GM18951 (cell line): Measurements from ENCODE around the gene LRRC45.

Experiments
- POLR2A ChIP-seq: IDR thresholded peaks from 4 replicates; pipeline ENCODE4 v1.6.1; 2011; ENCODE audit warnings: mild to moderate bottlenecking; ENCODE audit not compliant: insufficient read length, insufficient read depth; ENCODE audit errors: extremely low read depth
- in situ Hi-C: fragments of 300-500 bp; cut with MboI; formaldehyde crosslinking; loops from one replicate; pipeline ENCODE4 v1.12.0; 2022; ENCODE audit warnings: low sequenced_read_pairs, mixed read lengths, inconsistent platforms; ENCODE audit not compliant: unreplicated experiment

Gene LRRC45

DNA sequence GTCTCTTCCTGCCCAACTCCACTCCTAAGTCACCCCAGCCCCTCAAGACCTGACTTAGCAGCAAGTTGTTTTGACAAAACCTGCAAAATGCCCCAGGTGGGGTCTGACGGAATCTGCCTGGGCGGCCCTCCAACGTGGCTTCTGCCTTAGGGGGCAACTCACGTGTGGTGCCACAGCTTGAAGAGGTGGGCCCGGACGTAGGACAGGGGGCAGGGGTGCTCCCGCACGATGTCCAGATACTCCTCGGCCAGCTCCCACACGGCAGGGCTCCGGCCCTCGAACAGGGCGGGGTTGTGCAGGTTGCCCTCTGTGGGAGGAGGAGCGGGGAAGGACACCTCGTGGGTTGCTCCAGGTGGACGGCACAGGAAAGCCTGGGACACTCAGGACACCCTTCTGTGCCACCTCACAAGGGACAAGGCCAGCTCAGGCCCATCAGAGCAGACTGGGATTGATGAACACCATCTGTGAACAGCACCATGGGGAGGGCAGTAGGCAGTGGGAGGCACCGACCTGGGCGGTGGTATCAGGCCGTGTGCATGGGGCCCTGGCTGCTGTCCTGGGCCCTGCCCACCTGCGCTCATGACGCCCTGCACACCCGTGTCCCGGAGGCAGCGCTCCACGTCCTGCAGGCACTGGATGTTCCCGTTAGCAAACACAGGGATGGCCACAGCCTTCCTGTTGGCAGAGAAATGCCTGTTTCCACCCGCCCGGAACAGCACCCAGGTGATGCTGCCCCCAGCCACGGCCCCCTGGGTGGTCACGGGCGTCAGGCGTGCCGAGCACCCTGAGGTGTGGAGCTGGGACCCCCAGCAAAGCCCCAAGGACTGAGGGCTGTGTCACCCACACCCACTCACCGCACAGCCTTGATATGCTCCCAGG is 38.2 kb downstream of the LRRC45 start:
- no peak for TF ChIP-seq POLR2A
- in situ Hi-C loops: no loop called here

DNA sequence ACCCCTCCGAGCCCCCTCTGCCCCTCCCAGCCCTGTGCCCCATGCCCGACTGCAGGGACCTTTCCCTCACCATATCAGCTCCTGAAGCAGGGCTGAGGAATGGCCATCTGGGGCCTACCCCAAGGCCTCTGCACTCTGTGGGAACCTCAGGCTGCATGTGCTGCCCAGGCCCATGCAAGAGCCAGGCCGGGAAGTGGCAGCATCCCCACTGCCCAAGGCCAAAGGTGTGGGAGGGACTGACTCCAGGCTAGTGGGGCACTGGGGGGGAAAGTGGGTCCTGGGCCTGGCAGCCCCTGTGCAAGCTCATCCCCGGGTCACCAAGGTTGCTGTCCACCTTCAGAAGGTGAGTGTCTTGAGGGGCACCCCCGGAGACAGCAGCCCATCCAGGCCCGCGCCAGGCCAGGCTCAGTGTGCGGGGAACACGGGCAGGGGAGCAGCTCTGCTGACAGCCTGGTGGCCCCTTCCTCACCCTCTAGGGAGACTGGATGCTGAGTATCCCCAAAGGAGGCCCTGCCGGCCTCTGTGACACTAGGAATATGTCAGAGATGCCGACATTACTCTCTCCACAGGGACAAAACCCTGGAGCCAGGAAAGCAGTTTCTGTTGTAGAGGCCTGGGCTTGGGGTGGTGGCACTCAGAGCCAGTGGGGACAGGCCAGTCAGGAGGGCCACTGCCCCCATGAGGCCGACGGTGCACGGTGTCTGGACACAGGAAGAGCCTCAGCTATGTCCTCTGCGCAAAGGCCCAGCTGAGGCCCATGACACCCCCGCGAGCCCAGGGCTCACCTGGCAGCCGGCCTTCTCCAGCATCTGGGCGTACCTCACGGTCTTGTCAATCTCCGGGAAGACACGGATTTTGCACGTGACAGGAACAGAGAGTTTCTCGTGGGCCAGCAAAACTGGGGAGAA is 39.2 kb downstream of the LRRC45 start:
- in situ Hi-C loops: no loop called here
- no peak for TF ChIP-seq POLR2A

- TF ChIP-seq POLR2A: no peak
- in situ Hi-C loops: no loop called here
Measured at GRCh38 chr17:82062984-82063368, 39.9 kb downstream of the LRRC45 start.

DNA sequence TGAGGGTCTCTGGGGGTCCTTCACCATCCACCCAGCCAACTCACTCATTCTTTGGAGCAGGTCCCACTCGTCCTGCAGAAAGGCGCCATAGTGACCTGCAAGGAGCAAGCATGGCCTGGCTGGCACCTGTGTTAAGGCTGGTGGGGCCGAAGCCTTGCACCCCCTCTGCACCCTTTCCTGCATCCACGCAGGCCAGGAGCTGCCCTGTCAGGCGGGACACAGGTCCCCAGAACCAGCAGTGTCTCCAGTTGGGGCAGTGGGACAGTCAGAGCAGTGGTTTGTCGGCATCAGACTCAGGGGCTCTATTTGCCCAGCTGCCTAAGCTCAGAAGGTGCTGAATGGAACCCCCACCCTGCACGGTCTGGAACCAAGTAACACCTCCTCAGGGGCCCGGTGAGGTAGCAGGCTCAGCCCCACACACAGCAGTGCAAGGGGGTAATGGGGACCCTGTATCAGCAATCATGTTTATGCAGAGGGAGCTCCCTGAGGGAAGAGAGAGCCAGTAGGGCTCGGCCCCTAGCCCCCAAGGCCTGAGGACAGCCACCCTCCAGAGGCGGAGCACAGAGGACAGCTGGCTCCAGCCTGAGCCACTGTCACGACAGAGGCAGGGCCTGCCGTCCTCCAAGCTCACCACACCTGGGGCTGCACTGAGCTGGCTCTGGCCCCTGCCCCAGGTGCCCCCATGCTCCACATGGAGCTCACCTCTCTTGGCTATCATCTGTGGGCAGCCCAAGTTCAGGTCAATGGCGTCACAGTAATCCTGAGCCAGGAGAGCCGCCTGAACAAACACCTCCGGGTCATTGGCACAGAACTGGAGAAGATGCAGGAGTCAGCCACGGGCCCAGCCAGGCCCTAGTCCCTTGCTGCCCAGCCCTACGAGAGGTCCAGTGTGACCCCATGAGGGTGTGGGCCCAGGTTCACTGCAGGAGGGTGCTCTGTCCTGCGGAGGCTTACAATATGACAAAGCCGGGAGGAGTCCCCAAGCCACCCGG is 40.6 kb downstream of the LRRC45 start:
- TF ChIP-seq POLR2A: no peak
- in situ Hi-C loops: no loop called here

GRCh38 chr17:82064433-82065192 is 41.5 kb downstream of the LRRC45 start:
- no peak for TF ChIP-seq POLR2A
- in situ Hi-C loops: no loop called here

GRCh38 chr17:82065193-82065637 is 42.1 kb downstream of the LRRC45 start:
- no peak for TF ChIP-seq POLR2A
- in situ Hi-C loops: no loop called here

DNA sequence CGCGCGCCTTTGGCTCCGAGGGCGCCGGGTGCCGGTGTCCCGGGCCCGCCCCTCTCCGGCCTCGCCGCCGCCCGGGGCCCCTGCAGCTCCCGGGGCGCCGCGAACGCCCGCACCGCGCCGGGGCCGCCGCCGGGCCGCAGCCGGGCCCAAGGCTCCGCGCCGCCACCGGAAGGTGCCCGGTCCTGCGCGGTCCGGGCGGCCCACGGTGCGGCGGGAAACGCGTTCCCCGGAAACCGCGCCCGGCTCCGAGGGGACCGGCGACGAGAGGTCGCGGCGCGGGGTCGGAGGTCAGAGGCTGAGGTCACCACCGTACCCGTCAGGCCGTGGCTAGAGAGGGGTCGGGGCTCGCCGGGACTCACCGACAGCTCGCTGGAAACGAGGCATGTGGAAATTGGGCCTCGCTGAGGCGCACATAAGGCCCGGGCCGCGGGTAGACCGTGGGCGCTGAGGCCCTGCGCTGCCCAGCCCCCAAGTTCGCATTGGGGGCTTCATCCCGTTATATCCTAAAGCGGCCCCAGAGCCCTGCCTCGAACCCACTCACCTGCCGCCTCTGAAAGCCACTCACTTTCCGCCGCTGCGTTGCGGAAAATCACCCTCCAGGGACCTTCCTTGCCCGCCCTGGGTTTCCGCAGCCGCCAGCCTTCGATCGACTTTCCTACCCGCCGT is 42.7 kb downstream of the LRRC45 start, which contains the start of gene DUS1L:
DUS1L (minus strand) TSS at position 167 of the 666 bp plus-strand sequence. CDS start 745 bp downstream, outside the sequence.
- in situ Hi-C loops: no loop called here
- peak; percentile 89 for TF ChIP-seq POLR2A

DNA sequence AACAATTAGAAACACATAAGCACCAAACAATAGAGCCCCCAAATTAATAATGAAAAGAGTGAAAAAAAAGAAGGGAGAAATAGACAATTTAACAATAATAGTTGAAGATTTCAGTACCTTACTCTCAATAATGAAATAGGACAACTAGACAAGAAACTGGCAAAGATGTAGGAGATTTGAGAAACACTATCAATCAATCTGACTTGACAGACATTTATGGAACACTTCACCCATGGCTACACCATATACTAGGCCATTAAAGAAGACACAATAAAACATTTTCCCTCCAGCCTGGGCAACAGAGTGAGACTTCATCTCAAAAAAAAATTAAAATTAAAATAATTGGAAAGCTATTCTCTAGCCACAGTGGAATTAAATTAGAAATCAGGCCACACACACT is 47.5 kb downstream of the LRRC45 start:
- no peak for TF ChIP-seq POLR2A
- in situ Hi-C loops: no loop called here

DNA sequence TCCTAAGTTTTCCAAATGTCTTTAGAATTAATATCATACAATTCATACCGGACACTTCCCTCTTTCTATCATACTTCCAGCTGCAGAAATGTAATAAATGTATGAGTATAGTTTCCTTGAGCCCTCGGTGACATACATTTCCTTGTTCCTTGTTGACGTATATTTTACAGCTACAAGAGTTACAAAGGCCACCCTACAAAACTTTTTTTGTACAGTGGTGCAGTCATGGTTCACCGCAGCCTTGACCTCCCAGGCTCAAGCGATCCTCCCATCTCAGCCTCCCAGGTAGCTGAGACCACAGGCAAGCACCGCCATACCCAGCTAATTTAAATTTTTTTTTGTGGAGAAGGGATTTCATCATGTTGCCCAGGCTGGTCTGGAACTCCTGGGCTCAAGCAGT is 49.7 kb downstream of the LRRC45 start:
- in situ Hi-C loops: no loop called here
- TF ChIP-seq POLR2A: no peak

DNA sequence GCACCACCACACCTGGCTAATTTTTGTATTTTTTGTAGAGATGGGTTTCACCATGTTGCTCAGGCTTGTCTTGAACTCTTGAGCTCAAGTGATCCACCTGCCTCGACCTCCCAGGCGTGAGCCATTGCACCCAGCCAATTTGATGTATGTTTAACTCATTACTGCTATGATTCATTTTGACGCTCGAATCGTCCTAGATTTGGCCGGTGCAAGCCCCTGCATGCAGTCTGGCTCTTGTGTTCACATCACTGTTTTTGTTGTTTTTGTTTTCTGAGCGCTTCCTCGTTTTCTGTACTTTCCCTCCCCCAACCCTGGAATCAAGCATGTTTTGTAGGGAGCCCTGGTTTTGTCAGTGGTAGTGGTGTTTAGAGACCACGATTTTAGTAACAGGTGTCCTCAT is 50.3 kb downstream of the LRRC45 start:
- no peak for TF ChIP-seq POLR2A
- in situ Hi-C loops: no loop called here

DNA sequence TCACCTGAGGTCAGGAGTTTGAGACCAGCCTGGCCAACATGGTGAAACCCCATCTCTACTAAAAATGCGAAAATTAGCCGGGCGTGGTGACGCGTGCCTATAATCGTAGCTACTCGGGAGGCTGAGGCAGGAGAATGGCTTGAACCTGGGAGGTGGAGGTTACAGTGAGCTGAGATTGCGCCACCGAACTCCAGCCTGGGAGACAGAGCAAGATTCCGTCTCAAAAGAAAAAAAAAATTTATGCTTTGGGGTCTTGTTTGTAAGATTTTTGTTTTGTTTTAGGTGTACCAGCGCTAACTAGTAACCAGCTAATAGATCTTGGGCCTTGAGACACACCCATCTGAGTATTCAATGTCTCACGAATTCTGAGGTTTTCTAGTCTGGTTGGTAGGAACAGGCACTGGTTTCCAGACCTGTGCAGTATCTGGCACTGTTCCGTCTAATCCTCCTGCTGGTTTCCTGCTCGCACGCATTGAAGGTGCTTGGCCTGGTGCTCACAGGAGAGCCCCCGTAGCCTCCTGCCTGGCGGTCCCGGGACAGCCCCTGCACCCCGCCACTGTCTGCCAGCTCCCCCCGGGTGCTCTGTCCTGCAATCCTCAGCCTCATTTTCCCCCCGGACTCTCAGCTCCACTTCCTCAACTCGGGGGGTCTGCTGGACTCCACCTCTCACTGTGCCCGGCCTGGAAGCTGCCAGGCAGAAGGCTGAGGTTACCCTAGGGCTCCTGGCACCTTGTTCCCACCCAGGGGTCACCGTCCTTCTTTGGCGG is 53.1 kb downstream of the LRRC45 start:
- in situ Hi-C loops: no loop called here
- peak; percentile 20 for TF ChIP-seq POLR2A
